Stimulated activated CD4-positive, alpha-beta T cell treated with anti-CD3 and anti-CD28 coated beads, Interleukin-4, amount 100 ng/mL, for 4 hours (primary cell): ENCODE measurements around the gene MPRIP.
"Not testable (repeated sequence)": the region's sequence is repeated elsewhere in the genome, so short reads cannot be mapped to it uniquely, and the experiment has no call there.

Experiments used
- DNase-seq, 2 experiments: peaks; one replicate each; pipeline ENCODE4 v3.0.0-alpha.2; 2020

MPRIP gene

GRCh38 chr17:17042384-17042736 lies at the start of gene MPRIP:
Gene MPRIP (plus strand): TSS chr17:17042457. CDS start chr17:17042849, 392 bp downstream.
- DNase-seq: no peak

- no peak for DNase-seq
Measured at GRCh38 chr17:16994631-16995030, 47.6 kb upstream of the MPRIP start.

- DNase-seq: no peak
Measured at GRCh38 chr17:16995930-16996329, 46.3 kb upstream of the MPRIP start.

- not testable (repeated sequence) for DNase-seq
Measured at GRCh38 chr17:16996726-16997125, 45.5 kb upstream of the MPRIP start.

- no peak for DNase-seq
Measured at GRCh38 chr17:16997514-16998429, 44.5 kb upstream of the MPRIP start.

GRCh38 chr17:16999931-17000625 lies 42.2 kb upstream of the MPRIP start:
- DNase-seq: no peak

- no peak for DNase-seq
Measured at GRCh38 chr17:17001076-17001777, 41.0 kb upstream of the MPRIP start.

GRCh38 chr17:17001874-17002520 lies 40.3 kb upstream of the MPRIP start:
- peak; percentile 66 to 80 for DNase-seq

- not testable (repeated sequence) for DNase-seq
Measured at GRCh38 chr17:17002731-17003715, 39.2 kb upstream of the MPRIP start.

GRCh38 chr17:17004251-17004996 lies 37.8 kb upstream of the MPRIP start:
- no peak for DNase-seq

- not testable (repeated sequence) for DNase-seq
Measured at GRCh38 chr17:17004997-17005614, 37.2 kb upstream of the MPRIP start.

GRCh38 chr17:17007891-17008290 lies 34.4 kb upstream of the MPRIP start:
- not testable (repeated sequence) for DNase-seq

- DNase-seq: not testable (repeated sequence)
Measured at GRCh38 chr17:17008621-17009397, 33.4 kb upstream of the MPRIP start.

GRCh38 chr17:17009972-17010371 lies 32.3 kb upstream of the MPRIP start:
- DNase-seq: not testable (repeated sequence)

- DNase-seq: not testable (repeated sequence)
Measured at GRCh38 chr17:17010545-17011034, 31.7 kb upstream of the MPRIP start.

- not testable (repeated sequence) for DNase-seq
Measured at GRCh38 chr17:17011043-17011907, 31.0 kb upstream of the MPRIP start.

GRCh38 chr17:17013828-17014747 lies 28.2 kb upstream of the MPRIP start:
- not testable (repeated sequence) for DNase-seq
